HCT116 (cell line): ENCODE measurements around the gene DDX24. TPM values are rescaled to one million over a fixed set of nuclear protein-coding genes. Genes with fewer than 3 reads are reported as not detected.

Experiments
- ATAC-seq: fragments of 200-7000 bp; cut with Tn5 transposase; 2 replicates; pipeline ENCODE4 v1.9.1; 2020; ENCODE audit warnings: mild to moderate bottlenecking, moderate library complexity
- BruUV-seq: library from RNA; stranded (reverse); fragments of 400-500 nt; replicated peaks from 2 replicates; lab custom pipeline; 2021; lab: Mats Ljungman, UMichigan
- CTCF ChIA-PET: fragments of 300-600 bp; sonication (Branson Sonifier 250); formaldehyde crosslinking; loops from one replicate; lab custom pipeline; 2021; ENCODE audit warnings: antibody characterized with exemption; lab: Charles Lee
- POLR2A ChIA-PET: fragments of 300-600, 350-600 bp; sonication (Branson Sonifier 250); formaldehyde crosslinking; loops from one replicate; lab custom pipeline; 2021; ENCODE audit warnings: antibody characterized with exemption; lab: Charles Lee
- RAD21 ChIA-PET, 2 experiments: fragments of 300-600 bp; sonication (Branson Sonifier 250); formaldehyde crosslinking; loops; one replicate each; lab custom pipeline; 2023; ENCODE audit warnings: low total read pairs in 2 of 2; ENCODE audit not compliant: uncharacterized antibody in 2 of 2, unreplicated experiment in 2 of 2, low non-redundant PET in 1 of 2; lab: Charles Lee
- DNase-seq: peaks from one replicate; pipeline ENCODE4 v3.0.0-alpha.2; 2010; ENCODE audit warnings: low read depth, low spot score
- H2AFZ ChIP-seq: fragments of 200-600 bp; shearing (Covaris generic), sonication (generic); 2 replicates; pipeline ENCODE4 v1.6.1; 2017; ENCODE audit warnings: low read depth, mixed run types, mixed read lengths, antibody characterized with exemption, low read length; ENCODE audit not compliant: poor library complexity, severe bottlenecking
- H3K27ac ChIP-seq: 2 replicates; pipeline ENCODE4 v1.5.1; 2012; ENCODE audit warnings: low read depth, low read length
- H3K27me3 ChIP-seq: fragments of 200-600 bp; sonication (generic); 2 replicates; pipeline ENCODE4 v1.6.1; 2016; ENCODE audit warnings: mixed run types, low read length, mixed read lengths; ENCODE audit not compliant: insufficient read depth
- H3K36me3 ChIP-seq, 2 experiments: fragments of 200-500 bp in 1 of 2; fragments of 200-600 bp in 1 of 2; sonication (Bioruptor generic) in 1 of 2; sonication (generic) in 1 of 2; 2 replicates each; pipeline versions ENCODE4 v1.5.1 to v1.6.1; 2014 to 2016; ENCODE audit warnings: low read length in 2 of 2, inconsistent platforms in 1 of 2, mixed read lengths in 1 of 2, mixed run types in 1 of 2; ENCODE audit not compliant: insufficient read depth in 2 of 2, control insufficient read depth in 1 of 2
- H3K4me1 ChIP-seq, 2 experiments: fragments of 200-600 bp in 1 of 2; sonication (generic) in 1 of 2; 2 replicates each; pipeline versions ENCODE4 v1.5.1 to v1.6.1; 2012 to 2017; ENCODE audit warnings: low read length in 2 of 2, inconsistent platforms in 1 of 2, mild to moderate bottlenecking in 1 of 2, mixed read lengths in 1 of 2, mixed run types in 1 of 2, moderate library complexity in 1 of 2; ENCODE audit not compliant: insufficient read depth in 2 of 2, control insufficient read depth in 1 of 2
- H3K4me2 ChIP-seq: fragments of 200-600 bp; sonication (generic); 2 replicates; pipeline ENCODE4 v1.6.1; 2017; ENCODE audit warnings: mixed run types, low read length, mixed read lengths
- H3K4me3 ChIP-seq, 2 experiments: fragments of 200-600 bp in 1 of 2; sonication (generic) in 1 of 2; replicated peaks in 1 of 2; 2 replicates each; pipeline ENCODE4 v1.5.1; 2011 to 2016; ENCODE audit warnings: low read length in 2 of 2, control low read depth in 1 of 2, low read depth in 1 of 2, mild to moderate bottlenecking in 1 of 2, mixed read lengths in 1 of 2, mixed run types in 1 of 2
- H3K79me2 ChIP-seq: fragments of 200-600 bp; sonication (generic); 2 replicates; pipeline ENCODE4 v1.6.1; 2017; ENCODE audit warnings: mild to moderate bottlenecking, mixed run types, low read length, moderate library complexity, mixed read lengths; ENCODE audit not compliant: insufficient read depth
- H3K9ac ChIP-seq: fragments of 200-600 bp; sonication (generic); 2 replicates; pipeline ENCODE4 v1.6.1; 2016; ENCODE audit warnings: low read length, mixed read lengths
- H3K9me2 ChIP-seq: fragments of 200-600 bp; sonication (generic), shearing (Covaris generic); 2 replicates; pipeline ENCODE4 v1.6.1; 2017; ENCODE audit warnings: mixed run types, mild to moderate bottlenecking, moderate library complexity; ENCODE audit not compliant: insufficient read depth
- H3K9me3 ChIP-seq, 2 experiments: fragments of 200-500 bp in 1 of 2; fragments of 200-600 bp in 1 of 2; sonication (Bioruptor generic) in 1 of 2; sonication (generic) in 1 of 2; 2 replicates each; pipeline ENCODE4 v1.6.1; 2014 to 2017; ENCODE audit warnings: low read length in 2 of 2, mixed read lengths in 2 of 2, inconsistent platforms in 1 of 2, low read depth in 1 of 2, mild to moderate bottlenecking in 1 of 2, mixed run types in 1 of 2, moderate library complexity in 1 of 2; ENCODE audit not compliant: control insufficient read depth in 1 of 2, insufficient read depth in 1 of 2
- H4K20me1 ChIP-seq: fragments of 200-600 bp; sonication (generic), shearing (Covaris generic); 2 replicates; pipeline ENCODE4 v1.6.1; 2017; ENCODE audit warnings: mixed run types, mild to moderate bottlenecking, moderate library complexity; ENCODE audit not compliant: insufficient read depth
- JUND ChIP-seq: IDR thresholded peaks from 2 replicates; pipeline ENCODE4 v1.6.1; 2012
- ZFX ChIP-seq: fragments of 450-650 bp; IDR thresholded peaks from 2 replicates; pipeline ENCODE4 v1.6.1; 2017
- intact Hi-C: fragments of 100-400 bp; cut with micrococcal nuclease; formaldehyde crosslinking; loops from 2 replicates; pipeline ENCODE4 v1.10.0; 2022
- total RNA-seq: library from RNA; stranded (reverse); gene quantifications from one replicate; pipeline ENCODE4 v1.2.1, GENCODE V29; 2021; ENCODE audit not compliant: unreplicated experiment

The DDX24 gene
- total RNA-seq, 1 experiment from 2014 or later: 169 TPM

GRCh38 chr14:94054401-94054800 lies 26.6 kb downstream of the DDX24 start:
- Histone ChIP-seq H3K36me3 (peaks cover 47 to 73% of the 10 kb centered on the region in 2 experiments; a peak in 3 of 4 replicates), H3K9me2 (no peaks in the 10 kb centered on the region), H3K9ac (no peak overlapping the region), H3K9me3 (no peaks in the 10 kb centered on the region), H3K27ac (no peak overlapping the region), H3K27me3 (no peaks in the 10 kb centered on the region), H3K4me1 (no peaks in the 10 kb centered on the region), H3K4me3 (no peak overlapping the region), H3K79me2 (peaks cover 13% of the 10 kb centered on the region; the same call in 1 of the 2 replicates), H3K4me2 (no peak overlapping the region), H2AFZ (no peak overlapping the region), H4K20me1 (no peaks in the 10 kb centered on the region)
- DNase-seq: no peak
- ChIA-PET POLR2A (no interaction called here), RAD21 (no interaction called here), CTCF (interaction anchor here (2.0 kb wide), 1 partner anchor 82 kb away, joined by 9 read pairs; no protein-coding TSS in a partner anchor)
- BruUV-seq: no TSS peak
- ATAC-seq: no peak
- no peak for TF ChIP-seq JUND
- intact Hi-C loops: no loop called here

- H3K4me1 ChIP-seq: no peaks in the 10 kb centered on the region
- intact Hi-C loops: no loop called here
- no peak for ATAC-seq
- H3K4me2 ChIP-seq: no peak overlapping the region
- no TSS peak for BruUV-seq
- H3K4me3 ChIP-seq: no peak overlapping the region
- H3K9me3 ChIP-seq: no peaks in the 10 kb centered on the region
- POLR2A ChIA-PET: no interaction called here
- H3K79me2 ChIP-seq: no peaks in the 10 kb centered on the region; the same call in 1 of the 2 replicates
- no peaks in the 10 kb centered on the region for H4K20me1 ChIP-seq
- H3K27me3 ChIP-seq: no peaks in the 10 kb centered on the region
- H2AFZ ChIP-seq: no peak overlapping the region
- RAD21 ChIA-PET: no interaction called here
- no peak for DNase-seq
- peaks cover 41 to 79% of the 10 kb centered on the region in 2 experiments; a peak in 3 of 4 replicates for H3K36me3 ChIP-seq
- no peak overlapping the region for H3K9ac ChIP-seq
- TF ChIP-seq ZFX: no peak
- H3K27ac ChIP-seq: no peak overlapping the region
- CTCF ChIA-PET: interaction anchor here (0.9 to 2.0 kb wide), 4 partner anchors 79 to 113 kb away, joined by 3 to 20 read pairs (median 6); no protein-coding TSS in a partner anchor
- H3K9me2 ChIP-seq: no peaks in the 10 kb centered on the region
Observed at GRCh38 chr14:94052662-94053061, 28.3 kb downstream of the DDX24 start.
